NCI-H2107 (cell line): Measurements from ENCODE around the gene MRPL38.

Experiments used
- DNase-seq: peaks from one replicate; lab custom pipeline; 2025; lab: John Stamatoyannopoulos, UW

MRPL38 gene

DNA sequence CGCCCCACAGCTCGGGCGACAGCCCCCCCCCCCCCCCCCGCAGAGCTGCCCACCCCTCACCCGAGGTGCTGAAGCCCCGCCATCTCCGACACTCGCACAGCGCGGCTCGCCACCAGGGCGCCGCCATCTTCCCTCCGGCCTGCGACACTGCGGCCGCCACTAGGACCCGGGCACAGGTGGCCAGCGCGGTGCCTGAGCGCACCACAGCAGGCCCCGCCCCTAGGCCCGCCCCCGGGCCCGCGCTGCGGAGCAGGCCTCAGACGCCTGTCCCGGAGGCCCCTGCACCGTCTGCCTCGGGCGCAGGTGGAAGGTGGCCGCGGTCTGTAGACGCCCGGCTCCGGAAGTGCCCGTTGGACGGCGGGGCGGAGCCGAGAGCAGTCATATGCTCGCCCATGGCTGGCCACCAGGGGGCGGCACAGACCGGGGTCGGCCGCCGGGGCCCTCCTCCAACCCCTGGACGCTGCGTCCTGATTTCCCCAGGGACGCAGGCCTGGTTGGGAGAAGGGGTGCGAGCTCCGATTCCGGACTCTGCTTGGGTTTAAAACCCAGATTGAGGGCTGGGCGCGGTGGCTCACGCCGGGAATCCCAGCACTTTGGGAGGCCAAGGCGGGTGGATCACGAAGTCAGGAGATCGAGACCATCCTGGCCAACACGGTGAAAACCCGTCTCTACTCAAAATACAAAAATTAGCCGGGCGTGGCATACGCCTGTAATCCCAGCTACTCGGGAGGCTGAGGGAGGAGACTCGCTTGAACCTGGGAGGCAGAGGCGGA is at the start of gene MRPL38:
Gene MRPL38, minus strand, starts transcription at position 136 of the 773 bp plus-strand sequence. Its CDS starts 9 bp downstream, at position 127.
- peak; percentile 93 for DNase-seq

DNA sequence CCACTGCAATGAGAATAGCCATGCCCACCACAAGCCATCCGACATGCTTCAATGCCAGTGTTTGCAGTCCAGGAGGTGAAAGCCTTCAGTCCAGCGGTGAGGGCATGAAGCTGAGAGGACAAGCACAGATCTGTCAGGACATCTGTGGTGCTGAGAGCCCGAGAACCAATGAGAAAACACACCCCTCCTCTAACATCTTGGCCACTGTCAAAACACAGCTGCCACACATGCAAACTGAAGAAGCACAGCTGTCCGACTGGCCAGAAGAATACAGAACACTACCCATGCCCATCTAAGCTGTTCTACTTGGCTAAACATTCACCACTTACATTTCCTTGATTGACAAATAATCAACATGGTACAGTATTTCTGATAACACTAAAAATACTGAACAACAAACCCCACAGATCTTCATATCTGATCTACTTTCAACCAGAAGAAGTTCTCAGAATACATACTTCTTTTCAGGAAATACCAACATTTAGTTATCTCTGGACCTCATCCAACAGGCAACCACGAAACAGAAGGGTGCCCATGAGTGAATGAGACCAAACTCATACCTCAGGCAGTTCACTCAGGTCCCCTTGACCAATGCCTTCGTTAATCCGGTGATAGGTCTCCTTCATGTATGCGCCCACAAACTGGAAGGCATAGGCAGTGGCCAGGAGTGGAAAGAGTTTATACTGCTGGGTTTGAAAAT is 46.3 kb upstream of the MRPL38 start:
- no peak for DNase-seq

DNA sequence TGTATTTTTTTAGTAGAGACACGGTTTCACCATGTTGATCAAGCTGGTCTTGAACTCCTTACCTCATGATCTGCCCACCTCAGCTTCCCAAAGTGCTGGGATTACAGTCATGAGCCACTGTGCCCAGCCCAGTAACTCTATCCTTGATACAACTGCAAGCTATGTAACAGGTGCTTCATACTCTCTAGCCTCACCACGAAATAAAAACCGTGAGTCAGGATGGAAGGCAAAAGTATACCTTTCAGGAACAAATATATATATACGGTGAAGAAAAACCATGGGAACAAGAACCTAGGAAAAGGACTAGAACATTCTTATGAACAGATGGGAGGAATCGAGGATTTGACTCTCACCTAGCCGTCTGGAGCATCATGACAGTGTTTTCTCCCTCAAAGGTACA is 45.7 kb upstream of the MRPL38 start:
- no peak for DNase-seq

DNA sequence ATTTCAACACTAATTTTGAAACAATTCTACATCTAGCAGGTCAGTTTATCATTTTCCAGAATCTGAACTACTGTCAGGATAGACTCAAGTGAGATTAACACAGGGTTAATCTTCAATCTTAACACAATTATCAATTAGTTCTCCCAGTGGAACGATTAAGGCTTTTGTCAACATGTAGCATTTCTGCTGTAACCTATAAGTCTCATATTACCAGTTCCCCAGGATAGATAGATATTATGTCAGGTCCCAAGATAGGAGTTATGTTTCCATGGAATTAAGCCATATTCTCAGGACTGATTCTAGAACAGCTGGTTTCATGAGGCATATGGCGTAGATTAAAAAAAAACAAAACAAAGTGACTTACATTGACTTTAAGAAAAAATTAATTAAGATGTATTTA is 40.5 kb upstream of the MRPL38 start:
- DNase-seq = no peak

DNA sequence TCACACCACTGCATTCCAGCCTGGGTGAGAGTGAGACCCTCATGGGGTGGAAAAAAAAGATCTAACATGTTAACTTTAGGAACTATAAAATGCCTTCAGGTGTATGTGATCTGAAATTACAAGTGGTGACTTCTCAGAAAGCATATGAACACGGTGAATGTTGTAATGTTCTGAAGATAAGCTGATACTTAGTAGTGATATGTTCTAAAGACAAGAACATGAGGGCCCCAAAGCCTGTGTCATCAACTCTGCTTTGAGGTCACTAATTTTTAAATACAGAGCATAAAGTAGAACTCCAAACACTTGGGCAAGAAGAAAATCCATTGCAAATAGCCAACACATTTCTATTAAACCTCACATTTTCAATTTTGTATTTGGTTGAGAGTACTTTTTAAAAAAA is 38.8 kb upstream of the MRPL38 start:
- DNase-seq = no peak

DNA sequence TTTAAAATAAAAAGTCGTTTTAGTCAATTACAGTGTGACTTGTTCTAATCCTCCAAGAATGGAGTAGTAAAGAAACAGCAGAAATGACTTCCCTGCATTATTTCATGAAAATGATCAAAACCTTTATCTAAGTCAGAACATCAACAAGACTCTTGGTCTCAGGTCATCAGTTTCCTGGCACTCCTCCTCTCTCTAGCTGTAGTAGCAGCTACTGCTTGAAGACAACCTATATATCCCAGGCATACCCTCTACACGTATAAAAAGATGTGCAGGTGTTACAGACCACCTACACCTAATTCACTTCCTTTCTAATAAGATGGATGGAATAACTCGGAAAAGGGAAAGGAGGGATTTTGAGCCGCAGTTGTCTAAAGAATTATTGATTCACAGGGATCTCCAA is 37.8 kb upstream of the MRPL38 start:
- DNase-seq = no peak

DNA sequence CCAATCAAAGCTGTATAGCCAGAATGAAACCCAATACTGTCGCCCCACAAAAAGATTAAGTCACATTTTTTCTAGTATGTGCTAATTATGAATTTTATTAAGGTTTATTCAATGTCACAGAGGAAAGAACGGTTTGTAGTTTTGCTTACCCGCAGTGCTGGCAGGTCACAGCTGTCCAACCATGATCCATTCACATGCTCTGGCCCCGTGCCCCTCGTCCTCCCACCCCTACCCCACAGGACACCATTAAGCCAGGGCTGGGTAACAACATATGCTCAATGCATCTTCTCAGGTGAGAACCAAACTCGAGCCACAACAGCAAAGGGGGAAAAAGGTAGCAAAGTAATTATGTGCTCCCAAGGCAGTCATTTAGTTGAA is 36.7 kb upstream of the MRPL38 start:
- no peak for DNase-seq

DNA sequence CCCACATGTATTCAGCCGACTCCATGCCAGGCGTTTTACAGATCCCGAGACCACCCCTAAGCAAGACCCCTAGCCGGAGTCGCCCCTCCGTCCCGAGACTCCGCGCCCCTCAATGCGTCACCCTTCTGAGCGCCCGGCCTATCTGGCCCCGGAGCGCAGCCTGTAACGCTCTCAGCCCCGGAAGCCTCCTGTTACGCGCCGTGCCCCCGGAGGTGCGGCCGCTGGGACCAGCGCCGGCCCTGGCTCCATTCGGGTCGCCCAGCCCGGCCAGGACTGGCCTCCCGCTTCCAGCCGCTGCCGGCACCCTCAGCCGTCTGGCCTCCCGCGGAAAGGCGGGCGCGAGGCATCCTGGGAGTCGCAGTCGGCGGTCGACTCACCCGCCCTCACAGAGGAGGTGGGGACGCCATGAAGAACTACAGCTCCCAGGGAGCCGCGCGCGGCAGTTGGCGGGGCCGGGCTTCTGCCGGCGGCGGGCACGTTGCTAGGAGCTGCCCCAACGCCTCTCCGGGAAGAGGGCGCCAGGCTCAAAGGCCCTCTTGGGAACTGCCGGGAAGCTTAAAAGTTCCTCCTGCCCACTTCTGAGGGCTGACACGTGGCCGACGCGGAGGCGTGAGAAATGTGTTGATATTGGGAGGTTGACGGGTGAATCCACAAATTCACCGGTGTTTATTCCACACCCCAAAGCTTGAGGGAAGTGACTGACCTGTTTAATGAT is 36.2 kb upstream of the MRPL38 start, which contains the start of gene FBF1:
Gene FBF1, minus strand, starts transcription at position 316 of the 715 bp plus-strand sequence. CDS start 2,893 bp downstream, outside the sequence.
- peak; percentile 92 for DNase-seq

DNA sequence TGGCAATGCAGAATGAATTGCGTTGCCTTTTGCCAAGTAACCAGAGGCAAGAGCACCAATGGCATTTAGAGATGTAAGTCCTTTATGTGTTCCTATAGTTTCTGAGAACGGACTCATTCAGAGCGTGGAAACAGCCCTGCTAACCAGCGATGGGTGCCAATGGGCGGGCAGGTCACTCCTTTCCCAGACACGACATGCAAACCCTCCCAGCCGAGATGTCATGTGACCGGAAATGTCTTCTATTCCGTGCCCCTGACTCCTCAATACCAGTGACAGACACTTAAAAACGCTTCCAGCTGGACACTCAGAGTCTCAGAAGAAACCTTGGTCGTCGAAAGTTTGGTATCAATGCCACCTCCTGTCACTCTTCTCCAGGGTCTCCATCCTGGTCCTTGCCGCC is 33.0 kb upstream of the MRPL38 start:
- no peak for DNase-seq

DNA sequence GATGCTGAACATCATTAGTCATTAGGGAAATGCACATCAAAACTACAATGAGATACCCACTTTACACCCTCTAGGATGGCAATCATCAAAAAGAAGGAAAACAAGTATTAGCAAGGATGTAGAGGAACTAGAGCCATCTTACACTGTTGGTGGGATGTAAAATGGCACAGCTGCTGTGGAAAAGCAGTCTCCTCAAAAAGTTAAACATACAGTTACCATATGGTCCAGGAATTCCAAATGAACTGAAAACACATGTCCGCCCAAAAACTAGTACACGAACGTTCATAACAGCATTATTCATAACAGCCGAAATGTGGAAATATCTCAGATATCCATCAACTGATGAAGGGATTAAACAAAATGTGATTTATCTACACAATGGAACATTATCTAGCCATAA is 29.1 kb upstream of the MRPL38 start:
- DNase-seq = no peak

DNA sequence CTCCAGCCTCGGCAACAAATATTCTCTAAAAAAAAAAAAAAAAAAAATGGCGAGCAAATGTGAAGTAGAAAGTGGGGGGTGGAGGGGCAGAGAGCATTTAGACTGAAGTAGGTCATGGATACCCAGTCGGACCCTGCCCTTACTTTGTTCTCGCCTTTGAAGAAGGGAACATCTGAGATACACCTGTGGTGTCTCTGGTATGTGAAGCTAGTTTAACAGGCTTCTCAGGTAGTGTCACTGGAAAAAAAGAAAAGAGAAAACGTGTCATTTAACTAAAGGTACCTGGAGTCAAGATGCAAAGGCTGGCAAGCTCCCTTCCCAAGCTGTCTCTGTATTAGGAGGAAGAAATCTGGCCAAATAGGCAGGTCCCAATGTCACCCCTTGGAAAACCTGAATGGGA is 28.2 kb upstream of the MRPL38 start:
- DNase-seq = no peak

DNA sequence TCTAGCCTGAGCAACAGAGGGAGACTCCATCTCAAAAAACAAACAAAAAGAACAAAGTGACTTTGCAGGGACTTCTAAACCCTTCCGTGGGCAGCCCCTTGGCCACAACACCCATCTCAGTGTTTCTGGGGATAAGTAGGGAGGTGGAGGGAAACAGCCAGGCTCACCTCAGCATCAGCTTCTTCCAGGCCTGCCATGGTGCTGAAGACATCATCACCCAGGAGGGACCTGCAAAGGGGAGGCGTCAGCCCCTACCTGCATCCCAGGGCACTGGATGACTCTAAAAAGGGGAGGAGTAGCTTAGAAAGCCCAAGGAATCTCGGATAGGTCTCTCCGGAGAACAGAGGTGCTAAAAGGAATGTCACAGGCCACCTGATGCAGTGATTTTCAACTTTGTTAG is 26.4 kb upstream of the MRPL38 start:
- DNase-seq = no peak

DNA sequence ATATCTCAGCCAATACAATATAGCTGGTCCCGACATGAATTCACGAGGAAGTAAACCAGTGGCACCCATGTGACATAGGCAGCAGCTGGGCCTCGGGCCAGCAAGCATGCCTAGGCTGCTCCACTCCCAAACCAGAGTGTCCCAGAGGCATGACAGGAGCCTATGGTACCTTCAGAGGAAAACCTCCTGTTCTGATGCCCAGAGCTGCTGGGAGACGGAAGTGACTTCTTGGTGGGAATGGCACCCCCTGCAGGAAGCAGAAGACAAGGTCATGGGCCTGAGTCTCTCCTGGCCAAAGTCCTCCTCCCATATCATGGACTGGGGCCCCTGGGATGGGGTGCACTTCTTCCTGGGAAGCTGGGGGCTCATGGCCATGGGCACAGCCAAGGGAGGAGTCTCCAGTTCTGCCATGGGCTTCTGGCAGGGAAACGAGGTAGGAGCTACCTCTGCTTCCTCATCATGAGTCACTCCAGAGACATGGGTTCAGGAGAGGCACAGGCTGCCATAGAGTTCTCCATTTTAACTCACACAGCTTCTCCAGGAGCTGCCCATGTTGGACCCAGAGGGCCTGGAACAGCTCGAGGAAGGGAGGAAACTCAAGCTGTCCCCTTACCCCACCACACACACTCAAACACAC is 22.7 kb upstream of the MRPL38 start:
- DNase-seq = no peak

DNA sequence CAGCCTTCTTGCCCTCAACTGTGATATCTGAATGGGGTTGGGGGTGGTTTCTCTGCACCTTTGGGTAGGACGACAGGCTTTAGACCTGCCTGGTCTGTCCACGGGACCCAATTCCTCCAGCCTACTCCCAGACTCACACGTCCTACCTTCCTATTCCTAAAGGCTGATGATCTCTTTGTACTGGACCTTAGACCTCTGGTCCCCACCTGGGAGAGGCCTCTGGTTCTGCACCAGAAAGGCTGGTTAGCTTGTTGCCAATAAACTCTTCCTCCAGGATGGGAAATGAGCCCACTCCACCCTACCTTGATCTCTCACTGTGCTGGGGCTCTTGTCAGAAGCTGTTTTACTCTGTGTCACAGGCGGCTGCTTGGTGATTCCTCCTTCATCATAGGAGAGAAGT is 21.8 kb upstream of the MRPL38 start:
- no peak for DNase-seq

DNA sequence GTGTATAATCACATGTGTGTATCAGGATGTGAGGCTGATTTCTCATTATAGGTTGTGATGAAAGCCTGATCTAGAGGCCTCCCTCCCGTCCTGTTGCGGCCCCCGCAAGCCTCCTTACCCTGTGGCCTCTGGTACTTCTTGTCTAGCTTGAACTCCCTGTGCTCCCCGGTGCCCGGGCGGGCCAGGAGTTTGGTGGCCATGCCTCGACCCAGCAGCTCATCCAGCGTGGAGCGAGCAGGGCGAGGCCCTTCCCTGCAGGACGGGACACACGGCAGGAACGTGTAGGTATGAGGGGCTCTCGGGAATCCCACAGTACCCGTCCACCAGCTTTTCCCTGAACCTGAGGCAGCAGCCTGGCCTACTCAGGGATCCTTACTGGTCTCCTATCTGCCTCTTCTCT is 21.2 kb upstream of the MRPL38 start:
- no peak for DNase-seq

DNA sequence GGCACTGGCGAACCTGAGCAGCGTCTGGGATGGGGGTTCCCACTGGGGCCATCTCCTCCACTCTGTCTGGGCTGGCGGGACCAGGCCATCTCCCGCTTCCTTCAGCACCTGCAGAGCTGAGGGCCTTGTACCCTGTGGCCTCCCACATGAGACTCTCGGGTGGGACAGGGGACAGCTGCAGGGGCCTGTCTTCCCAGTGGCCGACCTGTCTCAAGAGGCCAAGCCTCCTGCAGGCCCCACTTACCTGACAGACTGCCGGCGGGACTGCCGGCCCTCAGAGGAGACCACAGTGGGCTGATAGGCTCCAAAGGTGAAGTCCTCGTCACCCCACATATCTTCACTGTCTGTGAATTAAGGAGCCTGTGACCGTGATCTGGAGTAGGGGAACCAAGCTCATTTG is 20.4 kb upstream of the MRPL38 start:
- no peak for DNase-seq

DNA sequence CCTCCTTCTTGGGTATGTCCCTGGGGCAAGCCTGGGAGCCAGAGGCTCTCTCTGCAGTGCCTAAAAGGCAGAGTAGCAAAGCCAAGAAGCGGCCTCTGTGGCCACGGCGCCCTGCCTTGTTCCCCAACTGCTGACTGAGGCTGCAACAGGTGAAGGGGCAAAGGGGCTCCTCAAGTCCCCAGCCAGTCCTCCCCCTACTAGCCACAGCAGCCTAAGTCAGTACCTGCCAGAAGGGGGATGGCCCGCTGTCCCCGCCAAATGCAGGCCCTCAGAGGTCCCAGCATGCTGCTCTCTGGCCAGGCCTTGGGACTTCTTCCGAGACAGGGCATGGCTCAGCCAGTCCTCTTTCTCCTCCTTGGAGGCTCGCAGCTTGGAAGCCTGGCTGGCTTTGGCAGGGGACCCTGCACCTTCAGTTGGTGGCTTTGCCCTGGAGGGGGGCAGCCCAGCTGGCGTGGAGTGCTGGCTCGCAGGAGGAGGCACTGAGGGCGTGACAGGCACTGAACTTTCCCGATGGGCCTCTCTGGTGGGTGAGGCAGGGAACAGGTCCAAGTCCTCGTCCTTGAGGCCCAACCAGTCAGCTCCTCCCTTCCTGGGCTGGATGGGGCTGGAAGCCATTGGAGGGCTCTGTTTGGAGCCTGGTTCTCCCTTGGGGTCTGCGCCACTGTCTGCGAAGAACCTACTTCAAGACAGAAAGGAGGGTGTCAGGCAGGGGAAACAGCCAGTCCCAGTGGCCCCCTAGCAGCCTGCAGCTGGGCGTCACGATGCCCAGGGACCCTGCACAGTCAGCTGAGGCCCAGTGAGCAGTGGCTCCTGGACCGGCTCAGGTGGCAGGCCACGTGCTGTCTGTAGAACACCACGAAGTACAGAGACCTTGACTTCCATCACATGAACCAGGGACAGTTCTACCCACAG is 18.5 kb upstream of the MRPL38 start:
- no peak for DNase-seq

DNA sequence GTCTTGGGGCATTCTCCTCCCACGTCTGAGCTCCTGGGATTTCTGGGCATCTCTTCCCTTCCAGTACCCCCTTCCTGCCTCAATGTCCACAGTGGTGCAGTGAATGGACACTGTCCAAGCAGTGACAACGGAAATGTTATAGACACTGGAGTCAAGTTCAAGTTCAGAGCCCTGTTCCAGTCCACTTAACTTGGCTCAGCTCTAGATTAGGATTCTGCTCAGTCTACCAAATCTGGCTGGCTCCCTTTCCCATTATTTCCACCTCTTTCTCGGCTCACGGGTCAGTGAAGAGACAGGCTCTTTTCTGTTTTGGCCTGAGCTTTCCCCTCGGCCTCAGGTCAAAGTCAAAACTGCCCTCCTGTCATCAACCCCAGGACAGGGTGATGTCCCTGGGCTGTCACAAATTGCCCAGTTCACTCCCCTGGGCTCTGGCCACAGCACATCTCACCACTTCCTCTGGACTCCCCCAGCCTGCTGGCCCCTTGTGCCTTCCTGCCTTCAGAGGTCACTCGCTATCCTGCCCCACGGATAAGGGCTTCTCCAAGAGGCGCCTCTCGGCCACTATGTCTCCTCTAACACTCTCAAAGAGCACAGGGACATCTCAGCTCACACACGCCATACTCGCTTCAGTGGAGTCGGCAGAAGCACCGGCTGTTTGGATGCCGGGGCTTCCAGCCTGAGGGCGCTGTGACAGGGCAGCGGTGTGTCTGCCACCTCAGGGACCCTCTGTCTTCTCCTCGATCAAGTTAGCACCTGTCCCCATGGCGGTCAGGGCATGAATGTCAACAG is 17.7 kb upstream of the MRPL38 start:
- no peak for DNase-seq

DNA sequence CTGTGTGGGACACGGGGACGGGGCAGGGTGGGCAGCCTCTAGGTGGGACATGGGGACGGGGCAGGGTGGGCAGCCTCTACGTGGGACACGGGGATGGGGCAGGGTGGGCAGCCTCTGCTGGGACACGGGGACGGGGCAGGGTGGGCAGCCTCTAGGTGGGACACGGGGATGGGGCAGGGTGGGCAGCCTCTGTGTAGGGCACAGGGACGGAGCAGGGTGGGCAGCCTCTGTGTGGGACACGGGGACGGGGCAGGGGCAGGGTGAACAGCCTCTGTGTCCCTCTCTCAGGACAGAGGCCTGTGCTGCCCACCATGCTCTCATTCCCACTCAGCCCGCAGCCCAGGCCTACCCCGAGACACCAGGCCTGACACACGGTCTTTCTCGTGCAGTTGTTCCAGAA is 16.9 kb upstream of the MRPL38 start:
- DNase-seq = no peak

DNA sequence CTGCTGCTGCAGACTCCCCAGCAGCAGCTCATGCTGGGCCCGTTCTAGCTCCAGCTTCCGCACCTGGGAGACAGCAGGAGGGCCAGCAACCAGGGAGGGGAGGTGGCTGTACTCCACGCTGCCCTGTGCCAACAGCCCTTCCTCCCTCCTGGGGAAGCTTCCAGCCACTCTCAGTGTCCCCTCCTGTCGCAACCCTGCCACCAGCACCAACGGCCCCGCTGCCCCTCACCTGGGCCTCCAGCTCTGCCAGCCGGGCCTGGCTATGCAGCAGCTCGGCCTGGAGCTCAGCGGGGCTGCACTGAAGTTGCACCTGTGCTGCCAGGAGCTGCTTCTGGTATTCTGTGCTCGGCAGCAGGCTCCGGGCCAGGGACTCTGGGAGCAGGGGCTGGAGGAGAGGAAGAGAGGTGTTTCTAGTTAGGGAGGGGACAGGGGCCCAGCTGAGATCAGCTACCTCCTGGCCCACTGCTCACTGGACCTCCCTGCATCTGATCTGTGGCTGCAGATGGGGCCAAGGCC is 15.4 kb upstream of the MRPL38 start:
- DNase-seq = peak; percentile 20
